ENCODE measurements around the gene DSE. TPM values are rescaled to one million over a fixed set of nuclear protein-coding genes. Genes with fewer than 3 reads are reported as not detected.

Gene DSE
- total RNA-seq, 1 experiment from 2014 or later, result 38.5 TPM

DNA sequence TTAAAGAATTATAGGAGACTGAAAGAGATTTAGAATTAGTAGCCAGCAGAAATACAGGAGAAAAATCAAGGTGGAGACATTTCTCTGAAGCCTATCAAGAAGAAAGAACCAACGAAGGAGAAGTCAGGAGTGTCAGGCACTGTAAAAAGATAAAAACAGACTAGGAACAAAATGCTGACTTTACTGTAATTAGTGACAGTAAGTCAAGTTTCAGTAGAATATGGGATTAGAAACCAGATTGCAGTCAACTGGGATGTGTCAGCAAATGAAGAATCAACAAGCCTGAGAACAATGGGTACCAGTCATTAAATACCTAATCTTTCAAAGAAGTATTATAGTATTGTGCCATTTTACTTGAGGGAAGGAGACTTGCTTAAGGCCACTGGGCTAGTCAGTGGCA is 112.0 kb downstream of the DSE start:
- Histone ChIP-seq H3K9me3 (ENCODE audit: control insufficient read depth in 1 of 2, insufficient read depth in 1 of 2, low read depth in 1 of 2, low read length in 2 of 2) (no peaks in the 10 kb centered on the region), H3K4me2 (ENCODE audit: low read length) (no peak overlapping the region), H3K27ac (ENCODE audit: low read depth, low read length) (no peak overlapping the region), H4K20me1 (ENCODE audit: insufficient read depth) (no peaks in the 10 kb centered on the region), H3K36me3 (ENCODE audit: control insufficient read depth in 1 of 2, insufficient read depth in 2 of 2, low read length in 2 of 2) (no peaks in the 10 kb centered on the region), H3K79me2 (ENCODE audit: insufficient read depth, low read length) (no peaks in the 10 kb centered on the region), H3K4me1 (ENCODE audit: control insufficient read depth in 1 of 2, insufficient read depth in 2 of 2, low read length in 2 of 2) (no peaks in the 10 kb centered on the region), H3K9me2 (ENCODE audit: insufficient read depth) (no peaks in the 10 kb centered on the region), H3K27me3 (ENCODE audit: insufficient read depth, low read length) (no peaks in the 10 kb centered on the region), H2AFZ (ENCODE audit: low read depth, low read length, poor library complexity, severe bottlenecking) (no peak overlapping the region), H3K9ac (ENCODE audit: low read length) (no peak overlapping the region), H3K4me3 (replicated peaks in 1 of 2; ENCODE audit: low read depth in 1 of 2, low read length in 2 of 2) (no peak overlapping the region)
- ChIA-PET POLR2A (no interaction called here), RAD21 (ENCODE audit: low non-redundant PET in 1 of 2, low total read pairs in 2 of 2, uncharacterized antibody in 2 of 2, unreplicated experiment in 2 of 2) (no interaction called here), CTCF (no interaction called here)
- DNase-seq (ENCODE audit: low read depth, low spot score) (no peak), ATAC-seq (no peak)
- BruUV-seq (replicated peaks), result no TSS peak
- TF ChIP-seq YY1 (IDR thresholded peaks at IDR 0.05; ENCODE audit: extremely low read depth, insufficient replicate concordance, low read depth, low read length), result no peak
- no peak for TF ChIP-seq CEBPB (IDR thresholded peaks at IDR 0.05; ENCODE audit: low read depth)
- intact Hi-C loops (cut with micrococcal nuclease), result no loop called here

DNA sequence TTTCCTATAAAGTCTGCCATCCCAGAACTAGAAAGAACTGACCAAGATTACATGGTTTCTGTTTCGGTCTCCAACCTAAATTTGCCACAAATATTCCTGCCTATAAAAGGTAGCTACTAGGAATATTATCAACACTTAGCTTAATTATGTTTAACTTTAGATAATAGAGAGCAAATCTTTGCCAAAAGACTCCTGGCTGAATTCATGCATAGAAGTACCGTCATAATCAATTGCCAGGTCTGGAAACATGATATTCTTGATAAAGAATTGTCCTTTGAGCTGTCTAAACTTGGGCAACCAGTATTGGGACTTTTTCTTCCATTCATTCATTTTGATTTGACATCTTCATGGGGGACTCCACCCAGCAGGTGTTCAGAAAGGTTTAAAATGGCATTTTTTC is 112.9 kb downstream of the DSE start:
- Histone ChIP-seq H3K4me1 (ENCODE audit: control insufficient read depth in 1 of 2, insufficient read depth in 2 of 2, low read length in 2 of 2) (no peaks in the 10 kb centered on the region), H3K36me3 (ENCODE audit: control insufficient read depth in 1 of 2, insufficient read depth in 2 of 2, low read length in 2 of 2) (no peaks in the 10 kb centered on the region), H3K79me2 (ENCODE audit: insufficient read depth, low read length) (no peaks in the 10 kb centered on the region), H3K9ac (ENCODE audit: low read length) (no peak overlapping the region), H3K27me3 (ENCODE audit: insufficient read depth, low read length) (no peaks in the 10 kb centered on the region), H2AFZ (ENCODE audit: low read depth, low read length, poor library complexity, severe bottlenecking) (no peak overlapping the region), H3K9me3 (ENCODE audit: control insufficient read depth in 1 of 2, insufficient read depth in 1 of 2, low read depth in 1 of 2, low read length in 2 of 2) (no peaks in the 10 kb centered on the region), H3K9me2 (ENCODE audit: insufficient read depth) (no peaks in the 10 kb centered on the region), H3K27ac (ENCODE audit: low read depth, low read length) (no peak overlapping the region), H3K4me2 (ENCODE audit: low read length) (no peak overlapping the region), H4K20me1 (ENCODE audit: insufficient read depth) (no peaks in the 10 kb centered on the region), H3K4me3 (replicated peaks in 1 of 2; ENCODE audit: low read depth in 1 of 2, low read length in 2 of 2) (no peak overlapping the region)
- ChIA-PET POLR2A (no interaction called here), CTCF (no interaction called here), RAD21 (ENCODE audit: low non-redundant PET in 1 of 2, low total read pairs in 2 of 2, uncharacterized antibody in 2 of 2, unreplicated experiment in 2 of 2) (no interaction called here)
- no peak for ATAC-seq
- DNase-seq (ENCODE audit: low read depth, low spot score), result no peak
- BruUV-seq (replicated peaks), result no TSS peak
- TF ChIP-seq, protein P1, sequence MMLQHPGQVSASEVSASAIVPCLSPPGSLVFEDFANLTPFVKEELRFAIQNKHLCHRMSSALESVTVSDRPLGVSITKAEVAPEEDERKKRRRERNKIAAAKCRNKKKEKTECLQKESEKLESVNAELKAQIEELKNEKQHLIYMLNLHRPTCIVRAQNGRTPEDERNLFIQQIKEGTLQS (IDR thresholded peaks at IDR 0.05), result no peak
- TF ChIP-seq, protein P2, sequence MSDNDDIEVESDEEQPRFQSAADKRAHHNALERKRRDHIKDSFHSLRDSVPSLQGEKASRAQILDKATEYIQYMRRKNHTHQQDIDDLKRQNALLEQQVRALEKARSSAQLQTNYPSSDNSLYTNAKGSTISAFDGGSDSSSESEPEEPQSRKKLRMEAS (IDR thresholded peaks at IDR 0.05), result no peak
- no peak for TF ChIP-seq EZH2 (IDR thresholded peaks at IDR 0.05)
- no peak for TF ChIP-seq CBX3 (IDR thresholded peaks at IDR 0.05; ENCODE audit: low read depth)
- TF ChIP-seq RAD21 (IDR thresholded peaks at IDR 0.05; ENCODE audit: low read depth), result no peak
- no peak for TF ChIP-seq YY1 (IDR thresholded peaks at IDR 0.05; ENCODE audit: extremely low read depth, insufficient replicate concordance, low read depth, low read length)
- TF ChIP-seq CEBPB (IDR thresholded peaks at IDR 0.05; ENCODE audit: low read depth), result no peak
- TF ChIP-seq, protein P3, sequence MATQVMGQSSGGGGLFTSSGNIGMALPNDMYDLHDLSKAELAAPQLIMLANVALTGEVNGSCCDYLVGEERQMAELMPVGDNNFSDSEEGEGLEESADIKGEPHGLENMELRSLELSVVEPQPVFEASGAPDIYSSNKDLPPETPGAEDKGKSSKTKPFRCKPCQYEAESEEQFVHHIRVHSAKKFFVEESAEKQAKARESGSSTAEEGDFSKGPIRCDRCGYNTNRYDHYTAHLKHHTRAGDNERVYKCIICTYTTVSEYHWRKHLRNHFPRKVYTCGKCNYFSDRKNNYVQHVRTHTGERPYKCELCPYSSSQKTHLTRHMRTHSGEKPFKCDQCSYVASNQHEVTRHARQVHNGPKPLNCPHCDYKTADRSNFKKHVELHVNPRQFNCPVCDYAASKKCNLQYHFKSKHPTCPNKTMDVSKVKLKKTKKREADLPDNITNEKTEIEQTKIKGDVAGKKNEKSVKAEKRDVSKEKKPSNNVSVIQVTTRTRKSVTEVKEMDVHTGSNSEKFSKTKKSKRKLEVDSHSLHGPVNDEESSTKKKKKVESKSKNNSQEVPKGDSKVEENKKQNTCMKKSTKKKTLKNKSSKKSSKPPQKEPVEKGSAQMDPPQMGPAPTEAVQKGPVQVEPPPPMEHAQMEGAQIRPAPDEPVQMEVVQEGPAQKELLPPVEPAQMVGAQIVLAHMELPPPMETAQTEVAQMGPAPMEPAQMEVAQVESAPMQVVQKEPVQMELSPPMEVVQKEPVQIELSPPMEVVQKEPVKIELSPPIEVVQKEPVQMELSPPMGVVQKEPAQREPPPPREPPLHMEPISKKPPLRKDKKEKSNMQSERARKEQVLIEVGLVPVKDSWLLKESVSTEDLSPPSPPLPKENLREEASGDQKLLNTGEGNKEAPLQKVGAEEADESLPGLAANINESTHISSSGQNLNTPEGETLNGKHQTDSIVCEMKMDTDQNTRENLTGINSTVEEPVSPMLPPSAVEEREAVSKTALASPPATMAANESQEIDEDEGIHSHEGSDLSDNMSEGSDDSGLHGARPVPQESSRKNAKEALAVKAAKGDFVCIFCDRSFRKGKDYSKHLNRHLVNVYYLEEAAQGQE (IDR thresholded peaks at IDR 0.05; ENCODE audit: low read depth), result no peak
- no peak for TF ChIP-seq EZH2phosphoT487 (IDR thresholded peaks at IDR 0.05; ENCODE audit: borderline replicate concordance)
- no peak for TF ChIP-seq ZFX (IDR thresholded peaks at IDR 0.05)
- TF ChIP-seq TCF7L2 (IDR thresholded peaks at IDR 0.05; ENCODE audit: borderline replicate concordance, extremely low read depth, insufficient read depth, insufficient read length), result no peak
- TF ChIP-seq POLR2A (IDR thresholded peaks at IDR 0.05; ENCODE audit: borderline replicate concordance, extremely low read depth, insufficient read depth, insufficient read length), result no peak
- TF ChIP-seq SRF (IDR thresholded peaks at IDR 0.05; ENCODE audit: low read depth), result no peak
- intact Hi-C loops (cut with micrococcal nuclease), result no loop called here
